IMR-90 (cell line): ENCODE measurements around the gene DCC. TPM values are rescaled to one million over a fixed set of nuclear protein-coding genes. Genes with fewer than 3 reads are reported as not detected.

Experiments used
- ATAC-seq: fragments of 200-7000 bp; cut with Tn5 transposase; 2 replicates; pipeline ENCODE4 v1.9.1; 2020; ENCODE audit warnings: low read depth, mild to moderate bottlenecking, moderate library complexity
- BruUV-seq: library from RNA; stranded (reverse); fragments of 400-500 nt; replicated peaks from 2 replicates; lab custom pipeline; 2021; lab: Mats Ljungman, UMichigan
- CTCF ChIA-PET: fragments of 300-600 bp; formaldehyde crosslinking; extraction: SDS; loops from one replicate; lab custom pipeline; 2021; ENCODE audit warnings: antibody characterized with exemption; lab: Yijun Ruan, JAX
- POLR2A ChIA-PET: fragments of 300-600 bp; sonication (Branson Sonifier 250); formaldehyde crosslinking; loops from one replicate; lab custom pipeline; 2022; ENCODE audit warnings: antibody characterized with exemption; ENCODE audit not compliant: unreplicated experiment; lab: Charles Lee
- DNase-seq: peaks from one replicate; pipeline ENCODE4 v3.0.0; 2013
- H2AFZ ChIP-seq: replicated peaks from 2 replicates; pipeline ENCODE3; 2013; ENCODE audit warnings: low read length, mild to moderate bottlenecking; ENCODE audit not compliant: poor library complexity
- H2AK5ac ChIP-seq: 2 replicates; pipeline ENCODE4 v1.6.1; 2013; ENCODE audit warnings: low read depth, low read length, inconsistent platforms
- H2AK9ac ChIP-seq: replicated peaks from 2 replicates; pipeline ENCODE3; 2013; ENCODE audit warnings: mild to moderate bottlenecking, low read depth, low read length, moderate library complexity; ENCODE audit not compliant: poor library complexity
- H2BK120ac ChIP-seq: 2 replicates; pipeline ENCODE4 v1.6.1; 2013; ENCODE audit warnings: low read depth, low read length, inconsistent platforms
- H2BK15ac ChIP-seq: 3 replicates; pipeline ENCODE4 v1.6.1; 2013; ENCODE audit warnings: low read depth, low read length, inconsistent platforms
- H2BK20ac ChIP-seq: 2 replicates; pipeline ENCODE4 v1.6.1; 2013; ENCODE audit warnings: low read depth, mild to moderate bottlenecking, inconsistent platforms, low read length, moderate library complexity
- H2BK5ac ChIP-seq: 2 replicates; pipeline ENCODE4 v1.6.1; 2013; ENCODE audit warnings: mild to moderate bottlenecking, low read depth, low read length, inconsistent platforms; ENCODE audit not compliant: poor library complexity, severe bottlenecking
- H3K14ac ChIP-seq: replicated peaks from 2 replicates; pipeline ENCODE4 v1.6.1; 2013; ENCODE audit warnings: low read depth, low read length, inconsistent platforms
- H3K18ac ChIP-seq: 2 replicates; pipeline ENCODE4 v1.6.1; 2013; ENCODE audit warnings: low read depth, low read length, control low read depth
- H3K23ac ChIP-seq: 2 replicates; pipeline ENCODE4 v1.6.1; 2013; ENCODE audit warnings: low read depth, low read length, inconsistent platforms
- H3K27ac ChIP-seq: 2 replicates; pipeline ENCODE4 v1.5.1; 2013; ENCODE audit warnings: mild to moderate bottlenecking, control low read depth, low read length; ENCODE audit not compliant: insufficient read depth
- H3K27me3 ChIP-seq: 2 replicates; pipeline ENCODE4 v1.6.1; 2013; ENCODE audit warnings: low read length; ENCODE audit not compliant: control insufficient read depth, insufficient read depth
- H3K36me3 ChIP-seq: 2 replicates; pipeline ENCODE4 v1.6.1; 2013; ENCODE audit warnings: low read length, mixed read lengths; ENCODE audit not compliant: control insufficient read depth, insufficient read depth
- H3K4ac ChIP-seq: 2 replicates; pipeline ENCODE4 v1.6.1; 2013; ENCODE audit warnings: low read depth, low read length, inconsistent platforms
- H3K4me1 ChIP-seq: 2 replicates; pipeline ENCODE4 v1.6.1; 2013; ENCODE audit warnings: low read length, mixed read lengths; ENCODE audit not compliant: control insufficient read depth, insufficient read depth
- H3K4me2 ChIP-seq: 2 replicates; pipeline ENCODE4 v1.6.1; 2013; ENCODE audit warnings: low read depth, mild to moderate bottlenecking, control low read depth, low read length, moderate library complexity
- H3K4me3 ChIP-seq: 2 replicates; pipeline ENCODE4 v1.5.1; 2013; ENCODE audit warnings: low read depth, mild to moderate bottlenecking, control low read depth, low read length, moderate library complexity; ENCODE audit not compliant: insufficient read depth
- H3K56ac ChIP-seq: 2 replicates; pipeline ENCODE4 v1.6.1; 2013; ENCODE audit warnings: low read length, inconsistent platforms; ENCODE audit not compliant: insufficient read depth; ENCODE audit errors: extremely low read depth
- H3K79me1 ChIP-seq, 2 experiments: 2 replicates each; pipeline ENCODE4 v1.6.1; 2013; ENCODE audit warnings: low read length in 2 of 2, inconsistent platforms in 1 of 2, low read depth in 1 of 2
- H3K9ac ChIP-seq: 2 replicates; pipeline ENCODE4 v1.6.1; 2013; ENCODE audit warnings: low read depth, low read length, control low read depth
- H3K9me1 ChIP-seq: 2 replicates; pipeline ENCODE4 v1.6.1; 2013; ENCODE audit warnings: low read length, inconsistent platforms; ENCODE audit not compliant: insufficient read depth
- H3K9me3 ChIP-seq: 2 replicates; pipeline ENCODE4 v1.6.1; 2013; ENCODE audit warnings: low read length; ENCODE audit not compliant: control insufficient read depth, insufficient read depth
- H4K20me1 ChIP-seq: 2 replicates; pipeline ENCODE4 v1.6.1; 2013; ENCODE audit warnings: low read length, inconsistent platforms; ENCODE audit not compliant: insufficient read depth
- H4K5ac ChIP-seq: 2 replicates; pipeline ENCODE4 v1.6.1; 2013; ENCODE audit warnings: mild to moderate bottlenecking, low read depth, low read length, control low read depth
- H4K8ac ChIP-seq, 2 experiments: 2 replicates each; pipeline ENCODE4 v1.6.1; 2013; ENCODE audit warnings: low read depth in 2 of 2, low read length in 2 of 2, control low read depth in 1 of 2, inconsistent platforms in 1 of 2
- H4K91ac ChIP-seq: 2 replicates; pipeline ENCODE4 v1.6.1; 2013; ENCODE audit warnings: low read depth, low read length, inconsistent platforms; ENCODE audit not compliant: insufficient read depth
- BHLHE40 ChIP-seq: fragments of 150-350 bp; IDR thresholded peaks from 2 replicates; pipeline ENCODE4 v1.6.1; 2016; ENCODE audit warnings: mild to moderate bottlenecking, low read depth, low read length
- CEBPB ChIP-seq: IDR thresholded peaks from 2 replicates; pipeline ENCODE4 v1.6.1; 2012; ENCODE audit warnings: low read depth, low read length, improper control_type of control experiment
- CHD1 ChIP-seq: IDR thresholded peaks from 2 replicates; pipeline ENCODE4 v1.6.1; 2012; ENCODE audit warnings: low read depth, low read length, improper control_type of control experiment
- CTCF ChIP-seq: conservative IDR thresholded peaks from 2 replicates; pipeline ENCODE4 v1.5.1; 2012; ENCODE audit warnings: mild to moderate bottlenecking, low read depth, low read length, improper control_type of control experiment
- FOS ChIP-seq: fragments of 150-350 bp; IDR thresholded peaks from 2 replicates; pipeline ENCODE4 v1.6.1; 2016; ENCODE audit warnings: low read depth, low read length
- MAFK ChIP-seq: IDR thresholded peaks from 2 replicates; pipeline ENCODE4 v1.6.1; 2012; ENCODE audit warnings: low read depth, low read length, improper control_type of control experiment
- MAZ ChIP-seq: IDR thresholded peaks from 2 replicates; pipeline ENCODE4 v1.6.1; 2012; ENCODE audit warnings: low read depth, mild to moderate bottlenecking, low read length, improper control_type of control experiment, moderate library complexity, borderline replicate concordance
- MXI1 ChIP-seq: IDR thresholded peaks from 2 replicates; pipeline ENCODE4 v1.6.1; 2012; ENCODE audit warnings: low read depth, mild to moderate bottlenecking, low read length, moderate library complexity, borderline replicate concordance
- NFE2L2 ChIP-seq: fragments of 150-350 bp; IDR thresholded peaks from 2 replicates; pipeline ENCODE4 v1.6.1; 2016; ENCODE audit warnings: low read depth, mild to moderate bottlenecking, low read length
- POLR2A ChIP-seq: IDR thresholded peaks from 2 replicates; pipeline ENCODE4 v1.6.1; 2012; ENCODE audit warnings: mild to moderate bottlenecking, low read depth, low read length
- RAD21 ChIP-seq: IDR thresholded peaks from 2 replicates; pipeline ENCODE4 v1.6.1; 2012; ENCODE audit warnings: low read length, improper control_type of control experiment
- RCOR1 ChIP-seq: IDR thresholded peaks from 2 replicates; pipeline ENCODE4 v1.6.1; 2012; ENCODE audit warnings: mild to moderate bottlenecking, low read length, improper control_type of control experiment; ENCODE audit not compliant: insufficient replicate concordance
- RFX5 ChIP-seq: IDR thresholded peaks from 2 replicates; pipeline ENCODE4 v1.8.0; 2012; ENCODE audit warnings: low read depth, mild to moderate bottlenecking, low read length, moderate library complexity
- SMC3 ChIP-seq: fragments of 150-350 bp; IDR thresholded peaks from 2 replicates; pipeline ENCODE4 v1.6.1; 2016; ENCODE audit warnings: low read depth, mild to moderate bottlenecking, antibody characterized with exemption, low read length, moderate library complexity
- WGBS, 2 experiments: methylation state at CpG; one replicate each; pipeline versions ENCODE4 v1.1.5 to v1.1.7; 2013; ENCODE audit warnings: missing lambda C conversion rate in 2 of 2; ENCODE audit not compliant: insufficient read length in 1 of 2; ENCODE audit errors: extremely low coverage in 2 of 2; 5-methylcytosine and 5-hydroxymethylcytosine counted together
- dilution Hi-C: fragments of 300-500 bp; cut with HindIII; formaldehyde crosslinking; loops from one replicate; pipeline ENCODE4 v1.14.3; 2018; ENCODE audit warnings: low sequenced_read_pairs; ENCODE audit not compliant: unreplicated experiment
- in situ Hi-C: fragments of 300-500 bp; cut with MboI; formaldehyde crosslinking; loops from 3 replicates; pipeline ENCODE4 v1.14.3; 2019; ENCODE audit warnings: low sequenced_read_pairs, inconsistent platforms, mixed read lengths
- intact Hi-C: fragments of 100-400 bp; cut with micrococcal nuclease; formaldehyde crosslinking; loops from 2 replicates; pipeline ENCODE4 v1.10.0; 2022
- polyA plus RNA-seq, 3 experiments: library from polyadenylated mRNA; depleted of rRNA; stranded (reverse); fragments of >200 nt; gene quantifications; 2 replicates each; pipeline ENCODE4 v1.2.3, GENCODE V29; 2012; ENCODE audit warnings: low replicate concordance in 1 of 3
- total RNA-seq: library from RNA; depleted of rRNA; stranded (reverse); fragments of >200 nt; gene quantifications from 2 replicates; pipeline ENCODE4 v1.2.3, GENCODE V29; 2012
- TF ChIP-seq, protein P1 (sequence below): fragments of 150-350 bp; IDR thresholded peaks from 2 replicates; pipeline ENCODE4 v1.6.1; 2017; ENCODE audit warnings: mild to moderate bottlenecking, antibody characterized with exemption, low read length, low read depth
- TF ChIP-seq, protein P2 (sequence below): fragments of 150-350 bp; IDR thresholded peaks from 2 replicates; pipeline ENCODE4 v1.6.1; 2016; ENCODE audit warnings: low read depth, mild to moderate bottlenecking, low read length, moderate library complexity, borderline replicate concordance

Gene DCC
- total and polyA plus RNA-seq, 2 of the 4 experiments (the other 2 are of a cell fraction) = 0.31 to 0.54 TPM

- dilution Hi-C loops = no loop called here
- no peaks in the 10 kb centered on the region for H3K27me3 ChIP-seq
- CTCF ChIA-PET = no interaction called here
Measured at GRCh38 chr18:52933356-52933755, 593.4 kb downstream of the DCC start.

More at GRCh38 chr18:52933356-52933755, 593.4 kb downstream of the DCC start:
- Histone ChIP-seq H3K56ac (no peak overlapping the region), H3K4me3 (no peak overlapping the region), H3K4ac (no peak overlapping the region), H3K36me3 (no peaks in the 10 kb centered on the region), H3K4me1 (no peaks in the 10 kb centered on the region), H3K4me2 (no peak overlapping the region), H2AK5ac (no peak overlapping the region), H2BK20ac (no peak overlapping the region), H3K18ac (no peak overlapping the region), H3K9ac (no peak overlapping the region), H3K9me3 (peaks cover 3% of the 10 kb centered on the region; the same call in 1 of the 2 replicates), H4K8ac (no peak overlapping the region), H2BK15ac (no peak overlapping the region), H3K23ac (no peak overlapping the region), H4K5ac (no peak overlapping the region), H2AK9ac (no peak overlapping the region), H2BK120ac (no peak overlapping the region), H2BK5ac (no peak overlapping the region), H3K27ac (no peak overlapping the region), H3K9me1 (no peaks in the 10 kb centered on the region), H4K91ac (no peak overlapping the region), H3K14ac (no peak overlapping the region), H2AFZ (no peak overlapping the region), H3K79me1 (no peaks in the 10 kb centered on the region), H4K20me1 (no peaks in the 10 kb centered on the region)
- in situ Hi-C loops = no loop called here
- no TSS peak for BruUV-seq
- intact Hi-C loops = no loop called here
- no peak for ATAC-seq
- TF ChIP-seq RAD21 (no peak), SMC3 (no peak), FOS (no peak), CHD1 (no peak), POLR2A (no peak), CEBPB (no peak), MXI1 (no peak), CTCF (no peak), BHLHE40 (no peak), RCOR1 (no peak), RFX5 (no peak), MAZ (no peak), MAFK (no peak), NFE2L2 (no peak)
- TF ChIP-seq, protein P1, sequence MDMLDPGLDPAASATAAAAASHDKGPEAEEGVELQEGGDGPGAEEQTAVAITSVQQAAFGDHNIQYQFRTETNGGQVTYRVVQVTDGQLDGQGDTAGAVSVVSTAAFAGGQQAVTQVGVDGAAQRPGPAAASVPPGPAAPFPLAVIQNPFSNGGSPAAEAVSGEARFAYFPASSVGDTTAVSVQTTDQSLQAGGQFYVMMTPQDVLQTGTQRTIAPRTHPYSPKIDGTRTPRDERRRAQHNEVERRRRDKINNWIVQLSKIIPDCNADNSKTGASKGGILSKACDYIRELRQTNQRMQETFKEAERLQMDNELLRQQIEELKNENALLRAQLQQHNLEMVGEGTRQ = no peak
- TF ChIP-seq, protein P2, sequence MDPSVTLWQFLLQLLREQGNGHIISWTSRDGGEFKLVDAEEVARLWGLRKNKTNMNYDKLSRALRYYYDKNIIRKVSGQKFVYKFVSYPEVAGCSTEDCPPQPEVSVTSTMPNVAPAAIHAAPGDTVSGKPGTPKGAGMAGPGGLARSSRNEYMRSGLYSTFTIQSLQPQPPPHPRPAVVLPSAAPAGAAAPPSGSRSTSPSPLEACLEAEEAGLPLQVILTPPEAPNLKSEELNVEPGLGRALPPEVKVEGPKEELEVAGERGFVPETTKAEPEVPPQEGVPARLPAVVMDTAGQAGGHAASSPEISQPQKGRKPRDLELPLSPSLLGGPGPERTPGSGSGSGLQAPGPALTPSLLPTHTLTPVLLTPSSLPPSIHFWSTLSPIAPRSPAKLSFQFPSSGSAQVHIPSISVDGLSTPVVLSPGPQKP = no peak
- WGBS, 2 experiments = 78 to 100% methylated on average over 2 of the region's 2 CpGs
- POLR2A ChIA-PET = no interaction called here
- DNase-seq = no peak
